ENCODE measurements around the gene PPHLN1.

Gene PPHLN1

GRCh38 chr12:42484996-42485395, 159.0 kb downstream of the PPHLN1 start:
- DNase-seq, result no peak

GRCh38 chr12:42485823-42486222, 159.9 kb downstream of the PPHLN1 start:
- DNase-seq, result no peak

GRCh38 chr12:42486407-42486806, 160.4 kb downstream of the PPHLN1 start:
- no peak for DNase-seq

GRCh38 chr12:42490261-42490842, 164.4 kb downstream of the PPHLN1 start:
- DNase-seq, result no peak
